HG03342 (cell line): ENCODE data around the gene GOLGA2.

Experiments used
- ATAC-seq: cut with Tn5 transposase; IDR thresholded peaks from one replicate; pipeline ENCODE4 v1.9.1; 2021; ENCODE audit warnings: mild to moderate bottlenecking, moderate library complexity; ENCODE audit not compliant: unreplicated experiment

The GOLGA2 gene, protein sequence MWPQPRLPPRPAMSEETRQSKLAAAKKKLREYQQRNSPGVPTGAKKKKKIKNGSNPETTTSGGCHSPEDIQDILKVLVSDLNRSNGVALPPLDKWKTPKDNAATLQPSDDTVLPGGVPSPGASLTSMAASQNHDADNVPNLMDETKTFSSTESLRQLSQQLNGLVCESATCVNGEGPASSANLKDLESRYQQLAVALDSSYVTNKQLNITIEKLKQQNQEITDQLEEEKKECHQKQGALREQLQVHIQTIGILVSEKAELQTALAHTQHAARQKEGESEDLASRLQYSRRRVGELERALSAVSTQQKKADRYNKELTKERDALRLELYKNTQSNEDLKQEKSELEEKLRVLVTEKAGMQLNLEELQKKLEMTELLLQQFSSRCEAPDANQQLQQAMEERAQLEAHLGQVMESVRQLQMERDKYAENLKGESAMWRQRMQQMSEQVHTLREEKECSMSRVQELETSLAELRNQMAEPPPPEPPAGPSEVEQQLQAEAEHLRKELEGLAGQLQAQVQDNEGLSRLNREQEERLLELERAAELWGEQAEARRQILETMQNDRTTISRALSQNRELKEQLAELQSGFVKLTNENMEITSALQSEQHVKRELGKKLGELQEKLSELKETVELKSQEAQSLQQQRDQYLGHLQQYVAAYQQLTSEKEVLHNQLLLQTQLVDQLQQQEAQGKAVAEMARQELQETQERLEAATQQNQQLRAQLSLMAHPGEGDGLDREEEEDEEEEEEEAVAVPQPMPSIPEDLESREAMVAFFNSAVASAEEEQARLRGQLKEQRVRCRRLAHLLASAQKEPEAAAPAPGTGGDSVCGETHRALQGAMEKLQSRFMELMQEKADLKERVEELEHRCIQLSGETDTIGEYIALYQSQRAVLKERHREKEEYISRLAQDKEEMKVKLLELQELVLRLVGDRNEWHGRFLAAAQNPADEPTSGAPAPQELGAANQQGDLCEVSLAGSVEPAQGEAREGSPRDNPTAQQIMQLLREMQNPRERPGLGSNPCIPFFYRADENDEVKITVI

DNA sequence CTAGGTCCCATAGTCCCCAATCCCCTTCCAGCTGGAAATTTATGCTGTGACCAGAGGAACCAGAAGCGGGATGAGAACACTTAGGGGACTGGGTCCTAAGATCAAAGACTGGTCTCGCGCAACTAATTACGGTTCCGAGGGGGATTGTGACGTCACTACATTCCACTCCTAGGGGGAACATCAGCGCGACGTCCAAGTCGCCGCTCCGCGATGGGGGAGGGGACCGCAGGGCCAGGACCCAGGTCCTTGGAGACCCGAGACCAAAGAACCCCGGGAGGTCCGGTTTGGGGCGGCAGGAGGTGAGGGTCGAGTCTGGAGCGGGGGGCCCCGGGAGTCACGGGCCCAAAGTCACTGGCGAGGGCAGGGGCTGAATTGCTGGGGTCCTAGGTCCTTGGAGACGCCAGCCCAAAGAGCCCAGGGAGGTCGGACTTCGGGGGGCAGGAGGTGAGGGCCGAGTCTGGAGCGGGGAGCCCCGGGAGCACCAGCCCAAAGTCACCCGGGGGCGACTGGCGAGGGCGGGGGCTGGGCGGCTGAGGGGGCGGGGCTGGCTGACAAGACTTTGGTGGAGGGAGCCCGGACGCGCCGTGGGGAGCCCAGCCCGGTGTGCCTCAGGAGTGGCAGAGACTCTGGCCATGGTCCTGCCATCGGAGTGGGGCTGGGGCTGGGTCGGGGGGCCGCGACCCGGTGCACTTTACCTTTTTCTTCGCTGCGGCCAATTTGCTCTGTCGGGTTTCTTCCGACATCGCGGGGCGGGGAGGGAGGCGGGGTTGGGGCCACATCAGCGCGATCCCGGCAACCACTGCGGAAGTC, at the start of gene GOLGA2:
TSS of gene GOLGA2 (minus strand) at position 810 of the 810 bp plus-strand sequence. CDS start at position 779, 31 bp downstream.
- ATAC-seq, result peak; percentile 43

DNA sequence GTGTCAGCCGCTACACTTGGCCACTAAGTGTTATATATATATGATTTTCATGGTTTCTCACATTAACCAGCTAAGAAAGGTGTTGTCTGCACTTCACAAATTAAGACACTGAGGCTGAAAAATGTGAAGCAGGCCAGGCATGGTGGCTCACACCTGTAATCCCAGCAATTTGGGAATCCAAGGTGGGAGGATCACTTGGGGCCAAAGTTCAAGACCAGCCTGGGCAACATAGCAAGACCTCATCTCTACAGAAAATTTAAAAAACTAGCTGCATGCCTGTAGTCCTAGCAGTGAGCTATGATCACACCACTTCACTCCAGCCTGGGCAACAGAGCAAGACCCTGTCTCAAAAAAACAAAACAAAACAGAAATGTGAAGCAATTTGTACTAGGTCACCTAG, 48.6 kb upstream of the GOLGA2 start:
- no peak for ATAC-seq

DNA sequence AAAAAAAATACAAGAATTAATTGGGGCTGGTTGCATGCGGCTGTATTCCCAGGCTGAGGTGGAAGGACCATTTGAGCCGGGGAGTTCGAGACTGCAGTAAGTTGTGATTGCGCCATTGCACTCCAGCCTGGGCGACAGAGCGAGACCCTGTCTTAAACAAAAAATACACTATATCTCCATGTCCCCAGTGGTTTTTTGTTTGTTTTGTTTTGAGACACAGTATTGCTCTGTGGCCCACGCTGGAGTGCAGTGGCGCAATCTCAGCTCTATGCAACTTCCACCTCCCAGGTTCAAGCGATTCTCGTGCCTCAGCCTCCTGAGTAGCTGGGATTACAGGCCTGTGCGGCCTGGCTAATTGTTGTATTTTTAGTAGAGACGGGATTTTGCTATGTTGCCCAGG, 48.0 kb upstream of the GOLGA2 start:
- ATAC-seq, result no peak

DNA sequence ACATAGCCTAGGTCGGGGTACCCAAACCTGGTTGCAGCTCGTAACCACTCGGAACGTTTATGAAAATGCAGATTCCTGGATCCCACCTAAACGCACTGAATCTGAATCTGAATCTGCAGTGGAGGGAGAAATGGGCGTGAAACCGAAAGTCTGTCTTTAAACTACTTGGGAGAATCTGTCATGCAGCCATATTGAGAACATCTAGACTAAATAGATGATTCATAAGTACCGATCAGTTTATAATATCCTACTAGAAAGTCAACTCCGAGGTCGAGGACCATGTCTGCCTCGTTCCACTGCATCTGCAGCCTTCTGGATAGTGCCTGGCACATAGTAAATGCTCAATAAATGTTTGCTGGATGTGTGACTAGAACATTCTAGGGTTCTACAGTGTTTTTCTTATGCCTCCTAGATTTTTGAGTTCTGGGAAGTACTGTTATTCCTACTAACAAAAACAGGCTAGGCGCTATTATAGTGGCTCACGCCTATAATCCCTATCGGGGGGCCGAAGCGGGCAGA, 47.5 kb upstream of the GOLGA2 start:
- no peak for ATAC-seq

DNA sequence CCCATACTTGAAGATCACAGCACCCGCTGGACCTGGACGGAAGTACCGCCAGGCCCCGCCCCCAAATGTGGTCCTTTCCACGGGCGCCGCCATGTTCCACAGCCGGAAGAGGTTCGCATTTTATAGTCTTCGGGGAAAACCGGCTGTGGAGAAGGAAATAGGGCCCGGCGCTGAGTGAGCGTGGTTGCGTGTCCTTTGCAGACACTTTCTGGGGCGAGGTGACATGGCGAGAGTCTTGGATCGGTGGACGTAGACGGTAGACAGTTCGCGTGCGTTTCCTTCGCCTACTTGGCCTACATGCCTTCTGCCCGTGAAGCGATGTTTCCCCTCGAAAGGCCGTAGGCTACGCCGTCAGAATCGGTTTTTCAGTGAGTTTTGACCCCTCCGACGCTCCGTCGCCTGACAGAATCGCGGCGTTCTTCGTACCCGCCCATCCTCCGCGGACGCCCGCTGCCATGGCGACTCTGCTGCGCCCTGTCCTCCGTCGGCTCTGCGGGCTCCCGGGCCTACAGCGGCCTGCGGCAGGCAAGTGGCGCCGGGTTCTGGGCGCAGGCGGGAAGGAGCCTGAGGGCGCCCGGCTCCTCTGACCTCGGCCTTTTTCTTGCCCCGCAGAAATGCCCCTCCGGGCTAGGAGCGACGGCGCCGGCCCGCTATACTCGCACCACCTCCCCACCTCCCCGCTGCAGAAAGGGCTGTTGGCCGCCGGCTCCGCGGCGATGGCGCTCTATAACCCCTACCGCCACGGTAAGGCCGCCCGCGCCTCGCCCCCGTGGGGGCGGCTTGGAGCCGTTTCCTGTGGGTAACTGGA, 46.8 kb upstream of the GOLGA2 start, which contains the start of the genes COQ4 and TRUB2:
TSS of gene COQ4 (plus strand) at position 436 of the 808 bp plus-strand sequence. CDS start at position 456, 20 bp downstream.
TSS of gene TRUB2 (minus strand) at position 44 of the 808 bp plus-strand sequence. CDS start at position 5, 39 bp downstream.
- peak; percentile 79 for ATAC-seq

DNA sequence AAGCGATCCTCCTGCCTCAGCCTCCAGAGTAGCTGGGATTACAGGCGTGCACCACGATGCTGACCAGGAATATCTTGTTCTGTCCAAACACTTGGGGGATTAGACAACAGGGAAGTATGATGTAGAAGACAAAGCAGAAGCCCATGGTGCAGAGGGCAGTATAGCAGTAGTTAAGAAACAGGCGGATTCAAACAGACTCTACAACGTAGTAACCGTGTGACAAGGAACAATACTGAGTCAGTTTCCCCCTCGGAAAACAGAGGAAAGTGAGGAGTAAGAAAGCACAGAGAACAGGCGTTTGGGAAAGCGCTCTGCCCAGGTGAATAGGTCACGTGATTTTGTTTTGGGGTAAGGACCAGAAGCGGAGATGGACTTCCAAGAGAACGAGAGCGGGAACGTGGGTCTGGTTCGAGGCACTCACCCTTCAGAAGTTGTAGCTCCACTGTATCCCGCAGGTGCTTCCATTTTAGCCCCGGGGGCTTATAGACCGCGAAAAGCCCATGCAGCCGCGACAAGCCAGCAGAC, 46.1 kb upstream of the GOLGA2 start:
- ATAC-seq, result peak; percentile 4

DNA sequence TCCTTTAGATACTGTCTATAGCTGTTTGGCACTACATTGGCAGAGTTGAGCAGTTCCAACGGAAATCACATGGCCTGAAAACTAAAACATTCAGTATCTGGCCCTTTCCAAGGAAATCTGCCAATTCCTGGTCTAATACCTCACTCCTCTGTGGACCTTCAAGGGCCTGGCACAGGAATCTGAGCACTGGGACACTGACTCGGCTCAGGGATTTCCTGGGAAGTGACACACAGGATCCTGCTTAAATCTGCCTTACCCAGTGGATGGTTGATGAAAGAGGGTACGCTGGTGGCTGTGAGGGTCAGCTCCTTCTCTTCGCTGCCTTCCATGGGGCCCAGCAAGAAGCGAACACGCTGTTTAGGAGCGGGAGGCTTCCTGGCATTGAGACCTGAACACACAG, 45.5 kb upstream of the GOLGA2 start:
- ATAC-seq, result no peak

DNA sequence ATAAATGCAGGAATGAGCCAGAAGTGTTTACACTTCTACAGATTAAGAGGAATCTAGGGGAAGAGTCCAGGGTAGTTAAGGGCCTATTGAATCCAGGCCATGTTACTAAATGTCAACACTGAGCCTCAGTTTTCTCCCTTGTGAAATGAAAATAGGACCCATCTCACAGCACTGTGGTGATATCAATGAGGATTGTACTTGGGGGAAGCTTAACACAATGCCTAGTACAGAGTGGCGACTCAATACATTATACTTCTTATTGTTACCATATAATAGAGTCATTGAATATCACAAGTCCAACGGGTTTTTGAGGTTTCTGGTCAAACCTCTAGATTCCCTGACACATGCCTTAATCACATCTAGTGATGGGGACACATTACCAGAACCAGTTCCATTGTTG, 41.8 kb upstream of the GOLGA2 start:
- no peak for ATAC-seq

DNA sequence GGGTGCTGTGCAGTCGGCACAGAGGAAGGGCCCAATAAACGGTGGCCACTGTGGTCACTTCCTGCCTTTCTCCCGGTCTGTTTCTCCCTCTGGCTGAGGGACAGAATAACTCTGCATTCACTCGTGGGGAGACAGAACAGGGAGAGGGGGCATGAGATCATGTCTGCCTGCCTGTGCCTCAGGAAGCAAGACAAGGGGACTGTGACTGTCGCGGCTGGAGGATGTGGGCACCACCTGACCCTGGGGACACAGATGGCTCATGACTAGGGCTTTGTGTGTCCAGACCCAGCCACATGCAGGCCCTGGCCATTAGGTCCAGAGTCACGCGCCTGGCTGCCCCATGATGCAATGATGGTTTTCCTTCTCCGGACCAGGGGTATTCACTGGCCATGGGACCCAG, 40.6 kb upstream of the GOLGA2 start:
- no peak for ATAC-seq

DNA sequence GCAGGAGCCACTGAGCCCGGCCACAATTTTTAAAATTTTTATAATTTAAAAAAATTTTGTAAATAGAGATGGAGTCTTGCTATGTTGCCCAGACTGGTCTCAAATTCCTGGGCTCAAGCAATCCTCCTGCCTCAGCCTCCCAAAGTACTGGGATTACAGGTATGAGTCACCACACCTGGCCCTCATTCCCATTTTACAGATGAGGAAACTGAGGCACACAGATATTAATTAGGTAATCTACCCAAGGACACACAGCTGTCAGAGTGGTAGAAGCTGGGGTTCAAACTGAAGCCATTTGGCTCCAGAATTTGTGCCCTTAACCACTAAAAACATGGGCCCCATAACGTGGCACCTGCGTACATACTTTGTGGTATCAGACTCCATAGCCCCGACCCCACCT, 38.9 kb upstream of the GOLGA2 start:
- no peak for ATAC-seq

DNA sequence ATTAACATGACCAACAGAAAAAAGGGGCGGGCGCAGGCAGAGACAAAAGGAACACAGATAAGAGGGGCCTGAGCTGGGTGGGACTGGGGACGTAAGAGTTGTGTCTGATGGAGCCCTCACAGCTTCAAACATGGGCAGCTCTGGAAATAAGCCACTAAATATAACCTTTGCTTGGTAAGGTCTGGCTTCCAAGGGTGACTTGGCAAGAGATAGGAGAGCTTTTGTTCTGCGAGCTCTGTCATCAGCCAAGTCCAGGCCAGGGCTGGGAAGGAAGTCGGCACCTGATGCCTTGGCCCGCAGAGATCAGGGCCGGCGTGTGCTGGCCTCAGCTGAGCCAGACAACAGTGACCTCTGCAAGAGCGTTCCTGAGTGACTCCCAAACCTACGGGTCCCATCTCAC, 34.7 kb upstream of the GOLGA2 start:
- ATAC-seq, result no peak

DNA sequence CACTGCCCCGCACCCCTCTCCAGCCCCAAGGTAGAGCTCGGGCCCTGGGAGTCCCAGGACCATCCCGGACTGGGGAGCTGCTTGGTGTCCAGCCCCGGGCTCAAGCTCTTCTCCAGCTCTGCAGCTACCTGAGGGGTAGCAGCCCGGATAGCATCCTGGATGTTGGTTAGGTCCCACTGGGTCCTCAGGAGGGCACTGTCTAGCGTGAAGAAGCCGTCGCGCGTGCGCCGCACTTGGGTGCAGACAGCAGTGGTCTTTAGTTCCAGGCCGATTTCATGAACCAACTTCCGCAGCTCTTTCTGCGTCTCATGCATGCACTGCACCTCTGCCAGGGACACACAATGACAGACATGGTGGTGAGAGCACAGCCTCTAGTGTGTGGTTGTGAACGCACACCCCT, 33.7 kb upstream of the GOLGA2 start:
- no peak for ATAC-seq

DNA sequence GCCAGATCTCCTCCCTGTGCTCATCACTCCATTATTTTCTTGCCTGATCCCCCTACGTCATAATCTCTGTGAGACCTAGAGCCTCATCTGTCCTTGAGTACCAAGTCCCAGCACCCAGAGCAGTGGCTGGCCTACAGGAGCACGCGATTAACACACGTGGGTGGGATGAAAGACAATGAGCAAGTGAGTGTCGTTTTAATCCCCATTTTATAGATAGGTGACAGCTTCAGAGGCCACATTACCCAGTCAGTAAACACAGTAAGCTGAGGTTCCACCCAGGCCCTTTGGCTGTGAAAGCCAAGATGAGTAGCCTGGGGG, 29.1 kb upstream of the GOLGA2 start:
- ATAC-seq, result no peak

DNA sequence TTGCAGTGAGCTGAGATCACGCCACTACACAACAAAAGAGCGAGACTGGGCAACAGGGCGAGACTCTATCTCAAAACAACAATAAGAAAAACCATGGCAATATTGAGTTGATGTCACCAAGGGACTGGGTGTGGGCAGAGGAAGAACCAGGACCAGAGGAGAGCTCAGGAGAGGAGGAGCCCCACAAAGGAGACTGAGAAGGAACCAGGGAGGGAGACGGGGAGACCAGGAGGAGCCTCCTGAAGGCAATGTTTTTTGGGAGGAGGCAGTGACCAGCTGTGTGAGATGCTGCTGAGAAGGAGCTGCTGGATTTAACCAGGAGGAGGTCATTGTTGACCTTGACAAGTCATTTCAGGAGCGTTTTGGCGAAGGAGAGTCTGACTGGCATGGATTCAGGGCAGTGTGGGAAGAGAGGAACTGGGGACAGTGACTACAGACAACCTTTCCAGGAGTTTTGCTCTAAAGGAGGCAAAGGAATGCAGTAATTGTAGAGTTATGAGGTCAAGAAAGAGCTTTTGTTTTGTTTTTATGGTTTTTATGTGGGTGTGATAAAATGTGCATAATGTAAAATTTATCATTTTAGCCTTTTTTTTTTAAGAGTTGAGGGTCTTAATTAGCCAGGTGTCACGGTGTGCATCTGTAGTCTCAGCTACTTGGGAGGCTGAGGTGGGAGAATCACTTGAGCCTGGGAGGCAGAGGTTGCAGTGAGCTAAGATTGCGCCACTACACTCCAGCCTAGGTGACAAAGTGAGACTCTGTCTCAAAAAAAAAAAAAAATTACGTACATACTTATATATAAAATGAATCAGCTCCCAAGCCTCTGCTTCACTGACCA, 28.5 kb upstream of the GOLGA2 start:
- ATAC-seq, result no peak

DNA sequence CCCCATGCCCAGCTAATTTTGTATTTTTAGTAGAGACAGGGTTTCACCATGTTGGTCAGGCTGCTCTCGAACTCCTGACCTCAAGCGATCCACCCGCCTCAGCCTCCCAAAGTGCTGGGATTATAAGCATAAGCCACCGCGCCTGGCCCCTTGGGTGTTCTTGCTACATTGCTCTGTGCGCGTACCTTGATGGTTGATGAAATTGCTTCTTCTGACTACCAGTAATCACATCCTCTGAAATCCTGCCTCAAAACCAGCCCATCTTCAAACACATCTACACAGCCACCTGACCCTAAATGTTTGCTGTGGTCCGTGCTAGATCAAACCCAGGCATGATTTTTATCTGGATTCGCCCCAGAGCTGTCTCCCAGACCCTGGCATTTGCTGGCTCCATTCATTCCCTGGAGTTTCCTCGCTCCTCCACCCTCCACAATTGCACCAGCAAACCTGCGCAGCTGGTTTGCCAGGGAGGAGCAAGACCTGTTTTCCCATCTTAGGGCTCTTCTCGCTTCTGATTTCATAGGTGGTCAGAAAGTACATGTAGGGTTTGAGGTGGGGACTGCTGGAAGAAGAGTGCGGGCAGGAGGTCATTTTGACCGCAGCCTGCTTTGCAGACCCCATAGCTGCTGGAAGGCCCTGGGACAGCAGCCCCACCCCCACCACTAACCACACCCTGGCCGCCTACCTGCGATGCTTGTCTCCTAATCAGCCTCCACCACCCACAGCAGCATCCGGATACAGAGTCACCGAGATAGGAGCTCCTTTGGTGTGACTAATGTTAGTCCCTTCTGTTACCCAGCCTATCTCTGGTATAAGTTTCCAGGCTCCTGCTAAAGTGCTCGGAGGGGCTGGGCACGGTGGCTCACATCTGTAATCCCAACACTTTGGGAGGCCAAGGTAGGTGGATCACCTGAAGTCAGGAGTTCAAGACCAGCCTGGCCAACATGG, 23.0 kb upstream of the GOLGA2 start:
- ATAC-seq, result no peak

DNA sequence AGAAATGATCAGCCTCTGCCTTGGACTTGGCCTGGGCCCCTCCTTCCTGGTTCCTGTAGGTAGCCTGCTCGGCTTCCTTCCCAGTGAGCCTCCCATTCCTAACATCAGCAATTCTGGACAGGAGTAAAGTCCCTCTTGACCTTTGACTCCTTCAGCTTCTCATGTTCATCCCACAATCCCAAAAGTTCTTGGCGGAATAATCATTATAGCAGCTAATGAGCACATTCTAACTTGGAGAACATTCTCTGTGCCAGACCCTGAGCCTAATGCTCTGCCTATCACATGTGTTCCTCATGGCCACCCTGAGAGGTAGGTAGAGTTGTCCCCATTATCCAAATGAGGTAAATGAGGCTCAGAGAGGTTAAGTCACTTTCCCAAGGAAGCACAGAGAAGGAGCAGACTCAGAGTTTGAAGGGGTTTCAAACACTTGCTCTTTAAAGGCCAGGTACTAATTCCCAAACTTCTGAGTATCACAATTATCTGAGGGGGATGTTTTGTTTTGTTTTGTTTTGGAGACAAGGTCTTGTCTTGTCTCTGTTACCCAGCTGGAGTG, 21.5 kb upstream of the GOLGA2 start:
- ATAC-seq, result no peak
